HEK293 (cell line): ENCODE data around the gene SLC35E1.

Source experiments
- CTCF ChIA-PET: fragments of 350-600 bp; formaldehyde crosslinking; extraction: SDS; loops from one replicate; lab custom pipeline; 2021; ENCODE audit warnings: antibody characterized with exemption; lab: Yijun Ruan, JAX
- POLR2A ChIA-PET: fragments of 300-600 bp; formaldehyde crosslinking; extraction: SDS; loops from one replicate; lab custom pipeline; 2020; ENCODE audit warnings: antibody characterized with exemption, inconsistent platforms; lab: Yijun Ruan, JAX
- H3K27ac ChIP-seq: fragments of 200-500 bp; sonication (Bioruptor generic); 2 replicates; pipeline ENCODE4 v1.5.1; 2014; ENCODE audit warnings: low read depth, low read length, control low read depth, inconsistent platforms; ENCODE audit errors: extremely low read depth
- H3K36me3 ChIP-seq, 2 experiments: fragments of 200-500 bp in 1 of 2; sonication (Bioruptor generic) in 1 of 2; 1 replicate in 1 of 2; 2 replicates in 1 of 2; pipeline ENCODE4 v1.5.1; 2014 to 2017; ENCODE audit warnings: inconsistent platforms in 2 of 2, low read length in 2 of 2; ENCODE audit not compliant: control insufficient read depth in 2 of 2, insufficient read depth in 1 of 2
- H3K4me1 ChIP-seq: fragments of 200-500 bp; sonication (Bioruptor generic); 2 replicates; pipeline ENCODE4 v1.5.1; 2014; ENCODE audit warnings: mild to moderate bottlenecking, low read length, inconsistent platforms; ENCODE audit not compliant: control insufficient read depth, insufficient read depth
- H3K4me3 ChIP-seq: 2 replicates; pipeline ENCODE4 v1.5.1; 2011; ENCODE audit warnings: low read depth, mild to moderate bottlenecking, control low read depth, low read length, moderate library complexity
- H3K9me3 ChIP-seq: fragments of 200-500 bp; sonication (Bioruptor generic); 2 replicates; pipeline ENCODE4 v1.5.1; 2014; ENCODE audit warnings: low read depth, low read length, inconsistent platforms; ENCODE audit not compliant: control insufficient read depth, insufficient read depth
- OSR2 ChIP-seq: fragments of 450-650 bp; formaldehyde crosslinking; IDR thresholded peaks from 2 replicates; pipeline ENCODE4 v1.5.1; 2016; ENCODE audit warnings: missing biosample characterization, missing genetic modification characterization
- SP2 ChIP-seq: fragments of 450-650 bp; formaldehyde crosslinking; IDR thresholded peaks from 2 replicates; pipeline ENCODE4 v1.5.1; 2016; ENCODE audit warnings: missing biosample characterization, missing genetic modification characterization
- ZFHX2 ChIP-seq: fragments of 450-650 bp; formaldehyde crosslinking; conservative IDR thresholded peaks from 2 replicates; pipeline ENCODE4 v1.5.1; 2016; ENCODE audit warnings: missing biosample characterization, missing genetic modification characterization
- ZFP41 ChIP-seq: fragments of 450-650 bp; formaldehyde crosslinking; IDR thresholded peaks from 2 replicates; pipeline ENCODE4 v1.5.1; 2016; ENCODE audit warnings: missing biosample characterization, missing genetic modification characterization, borderline replicate concordance
- ZNF302 ChIP-seq: fragments of 450-650 bp; formaldehyde crosslinking; IDR thresholded peaks from 2 replicates; pipeline ENCODE4 v1.5.1; 2016; ENCODE audit warnings: missing biosample characterization, missing genetic modification characterization, low read depth
- ZNF37A ChIP-seq: fragments of 450-650 bp; IDR thresholded peaks from 2 replicates; pipeline ENCODE4 v1.5.1; 2018; ENCODE audit warnings: missing biosample characterization, missing genetic modification characterization
- ZNF423 ChIP-seq: fragments of 450-650 bp; formaldehyde crosslinking; IDR thresholded peaks from 2 replicates; pipeline ENCODE4 v1.5.1; 2016; ENCODE audit warnings: missing biosample characterization, missing genetic modification characterization
- ZNF473 ChIP-seq: fragments of 450-650 bp; formaldehyde crosslinking; IDR thresholded peaks from 2 replicates; pipeline ENCODE4 v1.5.1; 2017; ENCODE audit warnings: missing biosample characterization, missing genetic modification characterization
- ZNF654 ChIP-seq: fragments of 450-650 bp; formaldehyde crosslinking; IDR thresholded peaks from 2 replicates; pipeline ENCODE4 v1.5.1; 2016; ENCODE audit warnings: low read depth, missing biosample characterization, missing genetic modification characterization
- ZNF76 ChIP-seq: fragments of 450-650 bp; formaldehyde crosslinking; IDR thresholded peaks from 2 replicates; pipeline ENCODE4; 2016; ENCODE audit warnings: low read depth, missing biosample characterization, missing genetic modification characterization, borderline replicate concordance
- ZNF843 ChIP-seq: fragments of 450-650 bp; formaldehyde crosslinking; IDR thresholded peaks from 2 replicates; pipeline ENCODE4 v1.5.1; 2016; ENCODE audit warnings: missing biosample characterization, missing genetic modification characterization
- TF ChIP-seq, protein P1 (sequence below): fragments of 450-650 bp; formaldehyde crosslinking; IDR thresholded peaks from 2 replicates; pipeline ENCODE4 v1.5.1; 2017; ENCODE audit warnings: missing biosample characterization, missing genetic modification characterization
- TF ChIP-seq, protein P2 (sequence below): fragments of 450-650 bp; formaldehyde crosslinking; conservative IDR thresholded peaks from 2 replicates; pipeline ENCODE4 v1.5.1; 2016; ENCODE audit warnings: low read depth, missing biosample characterization, missing genetic modification characterization
- TF ChIP-seq, protein P3 (sequence below): fragments of 450-650 bp; formaldehyde crosslinking; IDR thresholded peaks from 2 replicates; pipeline ENCODE4 v1.5.1; 2016; ENCODE audit warnings: missing biosample characterization, missing genetic modification characterization

Gene SLC35E1

DNA sequence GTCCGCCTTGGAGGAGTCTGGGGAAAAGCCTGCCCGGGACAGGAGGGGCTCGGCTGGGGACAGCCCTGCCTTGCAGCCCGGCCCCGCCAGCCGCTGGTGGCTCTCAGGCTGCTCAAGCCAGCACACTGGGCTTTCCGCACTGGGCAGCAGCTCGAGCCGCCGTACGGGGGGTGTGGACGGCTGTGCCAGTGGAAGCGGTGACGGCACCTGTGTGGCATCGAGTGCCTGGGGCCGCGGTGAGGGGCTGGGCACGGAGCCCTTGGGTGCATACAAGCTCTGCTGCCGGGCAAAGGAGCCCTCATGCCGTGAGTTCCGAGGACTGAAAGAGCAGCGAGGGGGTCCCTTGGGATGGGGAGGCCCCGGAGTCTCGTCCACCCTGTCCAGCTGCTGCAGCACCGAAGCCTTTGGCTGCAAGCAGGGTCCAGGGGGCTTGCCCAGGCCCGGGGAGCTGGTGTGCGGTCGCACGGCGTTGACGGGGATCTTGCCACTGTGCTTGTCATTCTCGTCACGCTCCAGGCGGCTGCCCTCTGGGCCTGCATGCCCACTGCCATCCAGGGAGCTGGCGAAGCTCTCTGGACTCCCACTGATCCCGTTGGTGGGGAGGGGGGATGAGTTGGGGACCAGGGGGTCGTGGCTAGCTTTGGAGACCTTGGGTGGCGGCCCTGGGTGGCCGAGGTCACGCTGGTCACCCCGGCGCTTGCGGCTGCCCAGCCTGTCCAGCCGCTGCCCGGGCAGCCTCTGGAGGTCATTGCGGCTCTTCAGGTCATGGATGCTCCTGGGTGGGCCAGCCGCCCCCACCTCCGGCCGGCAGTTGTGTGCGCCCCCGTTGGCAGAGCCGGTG, 4.7 kb upstream of the SLC35E1 start:
- TF ChIP-seq ZNF423 (tag by site-specific recombination) = no peak
- TF ChIP-seq, protein P1, sequence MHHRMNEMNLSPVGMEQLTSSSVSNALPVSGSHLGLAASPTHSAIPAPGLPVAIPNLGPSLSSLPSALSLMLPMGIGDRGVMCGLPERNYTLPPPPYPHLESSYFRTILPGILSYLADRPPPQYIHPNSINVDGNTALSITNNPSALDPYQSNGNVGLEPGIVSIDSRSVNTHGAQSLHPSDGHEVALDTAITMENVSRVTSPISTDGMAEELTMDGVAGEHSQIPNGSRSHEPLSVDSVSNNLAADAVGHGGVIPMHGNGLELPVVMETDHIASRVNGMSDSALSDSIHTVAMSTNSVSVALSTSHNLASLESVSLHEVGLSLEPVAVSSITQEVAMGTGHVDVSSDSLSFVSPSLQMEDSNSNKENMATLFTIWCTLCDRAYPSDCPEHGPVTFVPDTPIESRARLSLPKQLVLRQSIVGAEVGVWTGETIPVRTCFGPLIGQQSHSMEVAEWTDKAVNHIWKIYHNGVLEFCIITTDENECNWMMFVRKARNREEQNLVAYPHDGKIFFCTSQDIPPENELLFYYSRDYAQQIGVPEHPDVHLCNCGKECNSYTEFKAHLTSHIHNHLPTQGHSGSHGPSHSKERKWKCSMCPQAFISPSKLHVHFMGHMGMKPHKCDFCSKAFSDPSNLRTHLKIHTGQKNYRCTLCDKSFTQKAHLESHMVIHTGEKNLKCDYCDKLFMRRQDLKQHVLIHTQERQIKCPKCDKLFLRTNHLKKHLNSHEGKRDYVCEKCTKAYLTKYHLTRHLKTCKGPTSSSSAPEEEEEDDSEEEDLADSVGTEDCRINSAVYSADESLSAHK (tag by site-specific recombination) = no peak
- no peak for TF ChIP-seq ZNF473 (tag by site-specific recombination)
- TF ChIP-seq ZFP41 (tag by site-specific recombination) = no peak
- no peak for TF ChIP-seq ZNF76 (tag by site-specific recombination)
- TF ChIP-seq ZNF843 (tag by site-specific recombination) = no peak
- no peak for TF ChIP-seq ZNF302
- TF ChIP-seq, protein P2, sequence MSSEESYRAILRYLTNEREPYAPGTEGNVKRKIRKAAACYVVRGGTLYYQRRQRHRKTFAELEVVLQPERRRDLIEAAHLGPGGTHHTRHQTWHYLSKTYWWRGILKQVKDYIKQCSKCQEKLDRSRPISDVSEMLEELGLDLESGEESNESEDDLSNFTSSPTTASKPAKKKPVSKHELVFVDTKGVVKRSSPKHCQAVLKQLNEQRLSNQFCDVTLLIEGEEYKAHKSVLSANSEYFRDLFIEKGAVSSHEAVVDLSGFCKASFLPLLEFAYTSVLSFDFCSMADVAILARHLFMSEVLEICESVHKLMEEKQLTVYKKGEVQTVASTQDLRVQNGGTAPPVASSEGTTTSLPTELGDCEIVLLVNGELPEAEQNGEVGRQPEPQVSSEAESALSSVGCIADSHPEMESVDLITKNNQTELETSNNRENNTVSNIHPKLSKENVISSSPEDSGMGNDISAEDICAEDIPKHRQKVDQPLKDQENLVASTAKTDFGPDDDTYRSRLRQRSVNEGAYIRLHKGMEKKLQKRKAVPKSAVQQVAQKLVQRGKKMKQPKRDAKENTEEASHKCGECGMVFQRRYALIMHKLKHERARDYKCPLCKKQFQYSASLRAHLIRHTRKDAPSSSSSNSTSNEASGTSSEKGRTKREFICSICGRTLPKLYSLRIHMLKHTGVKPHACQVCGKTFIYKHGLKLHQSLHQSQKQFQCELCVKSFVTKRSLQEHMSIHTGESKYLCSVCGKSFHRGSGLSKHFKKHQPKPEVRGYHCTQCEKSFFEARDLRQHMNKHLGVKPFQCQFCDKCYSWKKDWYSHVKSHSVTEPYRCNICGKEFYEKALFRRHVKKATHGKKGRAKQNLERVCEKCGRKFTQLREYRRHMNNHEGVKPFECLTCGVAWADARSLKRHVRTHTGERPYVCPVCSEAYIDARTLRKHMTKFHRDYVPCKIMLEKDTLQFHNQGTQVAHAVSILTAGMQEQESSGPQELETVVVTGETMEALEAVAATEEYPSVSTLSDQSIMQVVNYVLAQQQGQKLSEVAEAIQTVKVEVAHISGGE (tag by site-specific recombination) = no peak
- POLR2A ChIA-PET = no interaction called here
- no peak overlapping the region for H3K27ac ChIP-seq
- peaks cover 0 to 52% of the 10 kb centered on the region in 2 experiments; a peak in 1 of 3 replicates for H3K36me3 ChIP-seq
- no peaks in the 10 kb centered on the region for H3K4me1 ChIP-seq
- H3K9me3 ChIP-seq = no peaks in the 10 kb centered on the region
- CTCF ChIA-PET = no interaction called here
- no peak overlapping the region for H3K4me3 ChIP-seq

DNA sequence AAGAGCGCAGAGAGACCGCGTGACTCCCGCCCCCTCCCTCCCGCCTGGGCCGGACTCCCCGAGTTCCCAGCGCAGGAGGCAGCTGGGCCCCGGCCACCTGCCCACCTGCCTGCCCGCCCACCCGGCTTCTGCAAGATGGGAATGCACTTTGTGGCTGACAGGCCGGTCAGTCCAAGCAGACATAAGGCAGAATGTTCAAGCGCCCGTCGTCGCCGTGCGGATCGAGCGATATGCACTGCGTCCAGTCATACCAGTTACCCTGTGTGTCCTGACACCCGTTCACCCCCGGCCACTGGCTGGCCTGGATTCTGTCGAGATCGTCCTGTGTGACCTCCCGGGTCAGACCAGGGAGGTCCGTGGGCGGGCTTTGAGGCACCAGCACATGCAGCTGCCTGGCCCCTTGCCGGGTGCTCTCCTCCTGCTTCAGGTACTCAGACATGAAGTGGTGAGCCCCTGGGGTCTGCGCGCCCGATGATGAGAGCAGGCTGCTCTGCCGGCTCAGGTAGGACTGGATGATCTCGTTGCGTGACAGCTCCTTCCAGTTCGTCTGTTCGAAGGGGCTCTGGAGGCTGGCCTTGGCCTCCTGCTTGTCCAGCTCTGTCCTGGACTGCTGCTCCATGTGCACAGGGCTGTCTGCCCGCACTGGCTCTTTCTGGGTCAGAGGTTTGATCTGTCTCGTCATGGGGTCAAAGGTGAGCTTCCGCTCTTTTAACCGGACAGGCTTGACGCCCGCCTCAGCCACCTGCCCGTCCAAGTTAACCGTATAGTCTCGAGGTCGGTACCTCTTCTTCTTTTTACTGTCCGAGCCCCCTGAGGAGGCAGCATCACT, 3.9 kb upstream of the SLC35E1 start:
- TF ChIP-seq, protein P3, sequence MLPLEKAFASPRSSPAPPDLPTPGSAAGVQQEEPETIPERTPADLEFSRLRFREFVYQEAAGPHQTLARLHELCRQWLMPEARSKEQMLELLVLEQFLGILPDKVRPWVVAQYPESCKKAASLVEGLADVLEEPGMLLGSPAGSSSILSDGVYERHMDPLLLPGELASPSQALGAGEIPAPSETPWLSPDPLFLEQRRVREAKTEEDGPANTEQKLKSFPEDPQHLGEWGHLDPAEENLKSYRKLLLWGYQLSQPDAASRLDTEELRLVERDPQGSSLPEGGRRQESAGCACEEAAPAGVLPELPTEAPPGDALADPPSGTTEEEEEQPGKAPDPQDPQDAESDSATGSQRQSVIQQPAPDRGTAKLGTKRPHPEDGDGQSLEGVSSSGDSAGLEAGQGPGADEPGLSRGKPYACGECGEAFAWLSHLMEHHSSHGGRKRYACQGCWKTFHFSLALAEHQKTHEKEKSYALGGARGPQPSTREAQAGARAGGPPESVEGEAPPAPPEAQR (tag by site-specific recombination) = no peak
- TF ChIP-seq ZNF654 (tag by site-specific recombination) (no peak), OSR2 (tag by site-specific recombination) (no peak), ZNF37A (tag by site-specific recombination) (no peak), SP2 (peak; percentile 10; the same call in 1 of the 2 replicates), ZFHX2 (tag by site-specific recombination) (peak; percentile 19; the same call in 1 of the 2 replicates)
- TF ChIP-seq, all 188 proteins: peak for 2
- no peak overlapping the region for H3K4me3 ChIP-seq
- H3K36me3 ChIP-seq = peaks cover 0 to 52% of the 10 kb centered on the region in 2 experiments; a peak in 1 of 3 replicates
- POLR2A ChIA-PET = no interaction called here
- CTCF ChIA-PET = interaction anchor here (0.6 kb wide), 1 partner anchor 36 kb away, joined by 3 read pairs; no protein-coding TSS in a partner anchor
- H3K27ac ChIP-seq = no peak overlapping the region; the same call in 1 of the 2 replicates
- peaks cover 2% of the 10 kb centered on the region; the same call in 1 of the 2 replicates for H3K4me1 ChIP-seq
- no peaks in the 10 kb centered on the region for H3K9me3 ChIP-seq
